Smooth muscle cell (in vitro differentiated cells): ENCODE results near the gene OR2V2. TPM values are rescaled to one million over a fixed set of nuclear protein-coding genes. Genes with fewer than 3 reads are reported as not detected.
"Not testable (repeated sequence)": the region's sequence is repeated elsewhere in the genome, so short reads cannot be mapped to it uniquely, and the experiment has no call there.

Source experiments
- DNase-seq: peaks from one replicate; lab custom pipeline; 2025; ENCODE audit not compliant: unreplicated experiment; lab: John Stamatoyannopoulos, UW
- H2AFZ ChIP-seq: fragments of 200-600 bp; sonication (generic); 2 replicates; pipeline ENCODE4 v1.6.0; 2016; ENCODE audit warnings: antibody characterized with exemption, low read depth, mild to moderate bottlenecking
- H3F3A ChIP-seq: fragments of 200-600 bp; sonication (generic); 2 replicates; pipeline ENCODE4 v1.6.0; 2017; ENCODE audit warnings: antibody characterized with exemption, low read depth
- H3K27ac ChIP-seq: fragments of 200-600 bp; sonication (generic); 2 replicates; pipeline ENCODE4 v1.5.1; 2016; ENCODE audit warnings: low read depth, mild to moderate bottlenecking
- H3K27me3 ChIP-seq: fragments of 200-600 bp; sonication (generic); 2 replicates; pipeline ENCODE4 v1.6.1; 2016; ENCODE audit warnings: low read depth, mild to moderate bottlenecking
- H3K36me3 ChIP-seq: fragments of 200-600 bp; sonication (generic); 2 replicates; pipeline ENCODE4 v1.5.1; 2016; ENCODE audit warnings: low read depth
- H3K4me1 ChIP-seq: fragments of 200-600 bp; sonication (generic); 2 replicates; pipeline ENCODE4 v1.5.1; 2016; ENCODE audit warnings: low read depth
- H3K4me2 ChIP-seq: fragments of 200-600 bp; sonication (generic); 2 replicates; pipeline ENCODE4 v1.6.0; 2016; ENCODE audit warnings: mild to moderate bottlenecking
- H3K4me3 ChIP-seq: fragments of 200-600 bp; sonication (generic); 2 replicates; pipeline ENCODE4 v1.5.1; 2016; ENCODE audit warnings: mild to moderate bottlenecking
- H3K79me2 ChIP-seq: fragments of 200-600 bp; sonication (generic); 2 replicates; pipeline ENCODE4 v1.6.0; 2016; ENCODE audit warnings: low read depth, mild to moderate bottlenecking
- H3K9ac ChIP-seq: fragments of 200-600 bp; sonication (generic); 2 replicates; pipeline ENCODE4 v1.6.0; 2016; ENCODE audit warnings: low read depth
- H3K9me3 ChIP-seq: fragments of 200-600 bp; sonication (generic); replicated peaks from 2 replicates; pipeline ENCODE4 v1.5.1; 2016; ENCODE audit warnings: low read depth
- H4K20me1 ChIP-seq: fragments of 200-600 bp; sonication (generic); 2 replicates; pipeline ENCODE4 v1.6.0; 2016; ENCODE audit warnings: low read depth
- CTCF ChIP-seq: fragments of 200-600 bp; sonication (generic); IDR thresholded peaks from 2 replicates; pipeline ENCODE4 v1.5.1; 2017; ENCODE audit warnings: borderline replicate concordance, mild to moderate bottlenecking, antibody characterized with exemption; ENCODE audit not compliant: insufficient read depth, poor library complexity, severe bottlenecking
- WGBS: methylation state at CpG from one replicate; pipeline ENCODE4 v1.1.7; 2016; ENCODE audit warnings: low lambda C conversion rate; 5-methylcytosine and 5-hydroxymethylcytosine counted together
- polyA plus RNA-seq: library from polyadenylated mRNA; unstranded; fragments of >200 nt; fragmentation: Nextera tagmentation; extraction: Ambion mirVana; gene quantifications from 2 replicates; pipeline ENCODE4 v1.2.1, GENCODE V29; 2016
- total RNA-seq: library from RNA; depleted of rRNA; stranded (reverse); fragments of >200 nt; gene quantifications from 2 replicates; pipeline ENCODE4 v1.2.3, GENCODE V29; 2014

OR2V2 gene
- total and polyA plus RNA-seq, 2 experiments from 2014 or later: not detected

DNA sequence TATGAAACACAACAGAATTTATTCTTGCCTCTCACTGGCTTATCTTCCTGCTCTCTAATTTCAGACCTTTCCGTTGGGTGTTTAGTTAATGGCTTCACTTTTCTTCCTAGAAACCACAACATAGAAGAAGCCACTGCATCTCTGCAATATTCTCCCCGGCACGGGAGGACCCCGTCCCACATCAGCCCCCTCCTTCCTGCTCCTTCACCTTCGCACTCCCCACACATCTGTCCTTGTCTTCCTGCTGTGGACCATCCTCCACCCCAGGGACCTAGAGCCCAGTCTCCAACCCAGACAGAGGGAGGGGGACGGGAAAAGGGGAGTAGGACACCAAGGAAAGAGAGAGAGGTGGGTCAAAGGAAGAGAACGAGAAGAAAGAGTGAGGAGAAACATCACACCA lies 17.8 kb upstream of the OR2V2 start:
- no peaks in the 10 kb centered on the region for H3K9me3 ChIP-seq
- H2AFZ ChIP-seq: no peak overlapping the region
- no peak for TF ChIP-seq CTCF
- no peaks in the 10 kb centered on the region for H4K20me1 ChIP-seq
- no peak overlapping the region for H3K9ac ChIP-seq
- H3F3A ChIP-seq: no peaks in the 10 kb centered on the region
- 76% methylated on average over 7 of the region's 7 CpGs for WGBS
- H3K27ac ChIP-seq: no peak overlapping the region
- no peak overlapping the region for H3K4me2 ChIP-seq
- no peaks in the 10 kb centered on the region for H3K4me1 ChIP-seq
- no peak overlapping the region for H3K4me3 ChIP-seq
- H3K36me3 ChIP-seq: no peaks in the 10 kb centered on the region
- no peak for DNase-seq
- H3K79me2 ChIP-seq: no peaks in the 10 kb centered on the region
- peaks cover 19% of the 10 kb centered on the region for H3K27me3 ChIP-seq

DNA sequence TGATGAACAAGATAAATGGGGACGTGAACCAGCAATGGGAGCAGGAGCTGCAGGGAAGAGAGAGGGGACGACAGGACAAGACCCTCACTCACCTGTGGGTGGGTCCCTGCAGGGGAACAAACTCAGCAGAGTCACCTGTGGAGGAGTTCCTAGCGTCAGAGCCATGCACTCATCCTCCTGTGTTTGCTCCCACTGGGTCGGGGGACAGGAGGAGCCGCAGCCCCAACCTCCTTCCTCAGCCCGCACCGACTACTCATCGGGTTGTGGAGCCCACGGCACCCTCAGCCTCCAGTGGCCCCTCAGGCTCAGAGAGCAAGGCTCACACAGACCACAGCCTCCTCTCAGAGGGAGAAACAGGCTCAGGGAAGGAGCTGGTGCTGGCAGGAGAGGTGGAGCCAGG lies 17.3 kb upstream of the OR2V2 start:
- not testable (repeated sequence) for H3K27ac ChIP-seq, H3K4me3 ChIP-seq, H3K9ac ChIP-seq, H2AFZ ChIP-seq, H3F3A ChIP-seq, H3K36me3 ChIP-seq, H3K4me2 ChIP-seq, DNase-seq, H3K9me3 ChIP-seq, H3K79me2 ChIP-seq, H3K4me1 ChIP-seq, H4K20me1 ChIP-seq
- 83% methylated on average over 9 of the region's 9 CpGs for WGBS
- H3K27me3 ChIP-seq: peaks cover 19% of the 10 kb centered on the region

DNA sequence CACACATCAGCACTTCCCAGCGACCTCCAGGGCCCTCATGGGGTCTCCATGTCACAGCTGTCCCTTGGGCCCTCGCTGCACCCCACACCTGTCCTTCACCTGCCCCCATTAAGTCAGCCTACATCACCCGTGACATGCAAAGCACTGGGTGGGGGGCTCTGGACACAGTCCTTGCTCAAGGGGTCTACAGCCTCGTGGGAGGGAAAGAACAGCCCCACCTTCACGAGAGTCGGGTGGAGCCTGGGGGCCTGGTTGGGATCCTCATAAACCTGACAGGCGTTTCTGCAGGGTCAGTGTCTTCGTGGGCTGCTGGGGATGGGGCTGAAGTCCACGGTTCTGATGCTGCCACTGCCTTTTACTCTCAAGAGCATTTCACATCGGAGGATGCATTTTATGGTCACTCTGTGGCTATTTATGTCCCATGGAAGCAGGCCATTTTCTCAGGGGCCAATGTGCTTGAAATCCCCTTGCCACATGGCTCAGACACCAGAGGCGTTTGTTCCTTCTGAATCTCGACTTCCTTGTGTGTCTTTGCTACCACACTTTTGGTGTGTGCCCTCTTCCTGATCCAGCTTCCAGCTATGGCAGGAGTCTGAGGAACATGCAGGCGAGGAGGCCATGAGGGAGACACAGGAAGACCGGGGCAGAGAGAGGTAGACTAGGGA lies 16.4 kb upstream of the OR2V2 start, which contains the start of gene OR2V1:
Gene OR2V1 (minus strand): TSS at position 338 of the 665 bp plus-strand sequence. CDS start 5,865 bp downstream, outside the sequence.
- no peaks in the 10 kb centered on the region for H3F3A ChIP-seq
- no peak within 1 kb of the TSS for H3K4me3 ChIP-seq
- whole genome bisulfite sequencing: 89% methylated on average over 14 of the region's 14 CpGs
- H3K9ac ChIP-seq: no peak within 1 kb of the TSS
- no peak within 1 kb of the TSS for H2AFZ ChIP-seq
- no peaks in the 10 kb centered on the region for H4K20me1 ChIP-seq
- H3K4me2 ChIP-seq: no peak within 1 kb of the TSS
- no peaks in the 10 kb centered on the region for H3K4me1 ChIP-seq
- no peaks in the 10 kb centered on the region for H3K9me3 ChIP-seq
- TF ChIP-seq CTCF: no peak
- H3K79me2 ChIP-seq: no peaks in the 10 kb centered on the region
- H3K36me3 ChIP-seq: no peaks in the 10 kb centered on the region
- H3K27me3 ChIP-seq: peaks cover 19% of the 10 kb centered on the region
- H3K27ac ChIP-seq: no peak within 1 kb of the TSS
- no peak for DNase-seq

DNA sequence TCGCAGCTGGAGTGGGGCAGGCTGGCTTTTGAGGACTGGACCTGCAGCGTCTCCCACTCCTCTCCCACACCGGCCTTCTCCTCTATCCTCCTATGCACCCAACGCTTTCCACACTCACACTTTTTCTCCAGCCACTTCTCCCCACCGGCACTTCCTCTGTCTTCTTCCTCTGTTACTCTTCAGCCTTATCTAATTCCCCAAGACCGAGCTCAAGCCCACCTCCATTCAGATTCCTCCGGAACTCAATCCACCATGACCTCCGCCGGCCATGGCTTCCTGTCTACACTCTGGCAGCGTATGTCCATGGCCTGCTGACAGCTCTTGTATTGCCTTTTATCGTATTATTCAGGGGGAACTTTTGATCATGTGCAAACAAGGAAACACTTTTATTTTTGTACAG lies 15.9 kb upstream of the OR2V2 start:
- 90% methylated on average over 10 of the region's 11 CpGs for WGBS
- Histone ChIP-seq H3K36me3 (no peaks in the 10 kb centered on the region), H2AFZ (no peak overlapping the region), H3K9me3 (no peaks in the 10 kb centered on the region), H3F3A (no peaks in the 10 kb centered on the region), H3K27me3 (peaks cover 19% of the 10 kb centered on the region), H3K9ac (no peak overlapping the region), H3K4me2 (no peak overlapping the region), H3K27ac (no peak overlapping the region), H4K20me1 (no peaks in the 10 kb centered on the region), H3K4me3 (no peak overlapping the region), H3K4me1 (no peaks in the 10 kb centered on the region), H3K79me2 (no peaks in the 10 kb centered on the region)
- no peak for TF ChIP-seq CTCF
- DNase-seq: no peak
